ENCODE results near the gene THUMPD1.
"Not testable (repeated sequence)": the region's sequence is repeated elsewhere in the genome, so short reads cannot be mapped to it uniquely, and the experiment has no call there.

Gene THUMPD1

GRCh38 chr16:20761175-20761574 is 19.6 kb upstream of the THUMPD1 start:
- peaks cover 16% of the 10 kb centered on the region for H3K36me3 Mint-ChIP-seq
- no peak overlapping the region for H3K27ac Mint-ChIP-seq
- peaks cover 38% of the 10 kb centered on the region for H3K4me1 Mint-ChIP-seq
- H3K4me3 Mint-ChIP-seq: no peak overlapping the region
- H3K27me3 Mint-ChIP-seq: no peaks in the 10 kb centered on the region
- H3K9me3 Mint-ChIP-seq: no peaks in the 10 kb centered on the region

DNA sequence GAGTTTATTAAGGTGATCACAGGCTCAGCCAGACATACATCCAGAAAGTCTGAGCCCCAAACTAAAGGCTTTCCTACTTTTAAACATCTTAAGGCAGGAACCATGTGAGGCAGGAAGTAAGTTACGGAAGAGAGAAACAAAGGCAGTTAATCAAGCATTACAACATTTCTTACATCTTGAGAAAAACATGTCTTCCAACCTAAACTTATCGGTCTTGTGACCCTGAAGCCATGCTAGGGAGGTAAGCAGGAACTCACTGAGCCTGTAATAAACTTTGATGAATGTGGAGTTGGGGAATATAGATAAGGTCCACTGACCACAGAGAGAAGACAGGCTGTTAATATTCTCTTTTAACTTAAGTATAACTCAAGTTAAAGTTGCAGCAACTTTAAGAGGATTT is 18.7 kb upstream of the THUMPD1 start:
- H3K4me1 Mint-ChIP-seq: peaks cover 34% of the 10 kb centered on the region
- no peaks in the 10 kb centered on the region for H3K9me3 Mint-ChIP-seq
- H3K27ac Mint-ChIP-seq: no peak overlapping the region
- H3K27me3 Mint-ChIP-seq: no peaks in the 10 kb centered on the region
- no peak overlapping the region for H3K4me3 Mint-ChIP-seq
- H3K36me3 Mint-ChIP-seq: peaks cover 16% of the 10 kb centered on the region

GRCh38 chr16:20755799-20756198 is 14.2 kb upstream of the THUMPD1 start:
- not testable (repeated sequence) for H3K27me3 Mint-ChIP-seq, H3K27ac Mint-ChIP-seq, H3K4me1 Mint-ChIP-seq, H3K4me3 Mint-ChIP-seq
- Mint-ChIP-seq H3K9me3 (peaks cover 15% of the 10 kb centered on the region), H3K36me3 (peaks cover 14% of the 10 kb centered on the region)

DNA sequence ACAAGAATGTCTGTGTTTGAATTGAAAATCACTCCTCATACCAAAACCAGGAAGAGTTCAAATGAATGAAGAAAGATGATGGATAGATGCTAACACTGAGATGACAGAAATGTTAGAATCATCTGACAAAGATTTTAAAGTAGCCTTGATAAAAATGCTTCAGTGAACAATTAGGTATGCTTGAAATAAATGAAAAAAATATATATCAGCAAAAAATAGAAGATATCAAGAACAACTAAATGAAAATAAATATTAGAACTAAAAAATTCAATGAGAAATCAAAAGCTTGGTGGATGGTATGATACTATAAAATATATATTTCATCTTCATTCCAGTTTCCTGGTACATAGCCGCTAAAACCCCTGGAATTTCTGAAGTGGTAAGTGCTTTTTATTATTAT is 13.6 kb upstream of the THUMPD1 start:
- Mint-ChIP-seq H3K4me1 (no peaks in the 10 kb centered on the region), H3K9me3 (peaks cover 15% of the 10 kb centered on the region), H3K27ac (no peak overlapping the region), H3K27me3 (no peaks in the 10 kb centered on the region), H3K4me3 (no peak overlapping the region), H3K36me3 (peaks cover 12% of the 10 kb centered on the region)

- Mint-ChIP-seq H3K27ac (no peak overlapping the region), H3K36me3 (peaks cover 5% of the 10 kb centered on the region), H3K9me3 (peaks cover 15% of the 10 kb centered on the region), H3K27me3 (no peaks in the 10 kb centered on the region), H3K4me3 (no peak overlapping the region), H3K4me1 (no peaks in the 10 kb centered on the region)
Measured at GRCh38 chr16:20753727-20754126, 12.1 kb upstream of the THUMPD1 start.

DNA sequence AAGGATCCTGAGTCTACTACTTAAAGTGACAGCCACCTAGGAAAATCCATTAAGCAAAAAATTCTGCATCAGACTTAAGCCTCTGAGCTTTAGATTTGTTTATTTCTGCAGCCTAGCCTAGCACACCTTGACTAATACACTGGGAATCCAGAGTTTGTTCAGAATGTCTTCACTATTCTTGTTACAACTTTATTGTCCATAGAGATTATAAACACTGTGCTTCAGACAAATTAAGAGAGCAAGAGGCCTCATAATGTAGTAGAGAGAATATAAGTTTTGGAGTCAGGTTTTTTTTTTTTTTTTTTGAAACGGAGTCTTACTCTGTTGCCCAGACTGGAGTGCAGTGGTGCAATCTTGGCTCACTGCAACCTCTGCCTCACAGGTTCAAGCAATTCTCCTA is 8.9 kb upstream of the THUMPD1 start:
- Mint-ChIP-seq H3K9me3 (peaks cover 22% of the 10 kb centered on the region), H3K4me1 (no peaks in the 10 kb centered on the region)

GRCh38 chr16:20749474-20749873 is 7.9 kb upstream of the THUMPD1 start:
- Mint-ChIP-seq H3K27me3 (no peaks in the 10 kb centered on the region), H3K9me3 (peaks cover 15% of the 10 kb centered on the region), H3K4me3 (no peak overlapping the region), H3K4me1 (no peaks in the 10 kb centered on the region), H3K27ac (no peak overlapping the region), H3K36me3 (peaks cover 9% of the 10 kb centered on the region)

More for the DNA sequence above, 8.9 kb upstream of the THUMPD1 start:
- peaks cover 11% of the 10 kb centered on the region for H3K36me3 Mint-ChIP-seq
- H3K27me3 Mint-ChIP-seq: no peaks in the 10 kb centered on the region
- H3K27ac Mint-ChIP-seq: no peak overlapping the region
- no peak overlapping the region for H3K4me3 Mint-ChIP-seq

- H3K27ac Mint-ChIP-seq: no peak overlapping the region
- H3K27me3 Mint-ChIP-seq: no peaks in the 10 kb centered on the region
- H3K4me1 Mint-ChIP-seq: no peaks in the 10 kb centered on the region
- H3K9me3 Mint-ChIP-seq: peaks cover 7% of the 10 kb centered on the region
- H3K4me3 Mint-ChIP-seq: no peak overlapping the region
- peaks cover 6% of the 10 kb centered on the region for H3K36me3 Mint-ChIP-seq
Measured at GRCh38 chr16:20747030-20747816, 5.6 kb upstream of the THUMPD1 start.

DNA sequence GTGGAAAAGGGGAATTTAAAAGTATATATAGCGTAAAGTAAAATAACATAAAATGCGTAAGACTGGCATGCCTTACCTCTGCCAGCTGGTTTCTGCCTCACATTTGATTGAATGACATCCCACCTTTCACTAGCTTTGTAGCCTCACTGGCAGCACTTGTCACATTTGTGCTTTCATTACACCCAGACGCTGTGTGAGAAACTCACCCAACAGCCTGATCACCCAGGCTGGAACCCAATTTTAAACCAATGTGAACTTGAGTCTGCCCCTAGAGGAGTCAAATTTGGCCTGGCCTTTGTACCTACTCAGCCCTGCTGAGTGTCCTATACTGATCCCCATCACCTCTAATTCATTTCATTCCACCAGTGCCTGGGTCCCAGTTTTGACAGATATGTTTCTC is 4.8 kb upstream of the THUMPD1 start:
- Mint-ChIP-seq H3K27ac (no peak overlapping the region), H3K4me3 (no peak overlapping the region), H3K4me1 (peaks cover 4% of the 10 kb centered on the region), H3K27me3 (no peaks in the 10 kb centered on the region), H3K9me3 (peaks cover 6% of the 10 kb centered on the region), H3K36me3 (peaks cover 6% of the 10 kb centered on the region)

DNA sequence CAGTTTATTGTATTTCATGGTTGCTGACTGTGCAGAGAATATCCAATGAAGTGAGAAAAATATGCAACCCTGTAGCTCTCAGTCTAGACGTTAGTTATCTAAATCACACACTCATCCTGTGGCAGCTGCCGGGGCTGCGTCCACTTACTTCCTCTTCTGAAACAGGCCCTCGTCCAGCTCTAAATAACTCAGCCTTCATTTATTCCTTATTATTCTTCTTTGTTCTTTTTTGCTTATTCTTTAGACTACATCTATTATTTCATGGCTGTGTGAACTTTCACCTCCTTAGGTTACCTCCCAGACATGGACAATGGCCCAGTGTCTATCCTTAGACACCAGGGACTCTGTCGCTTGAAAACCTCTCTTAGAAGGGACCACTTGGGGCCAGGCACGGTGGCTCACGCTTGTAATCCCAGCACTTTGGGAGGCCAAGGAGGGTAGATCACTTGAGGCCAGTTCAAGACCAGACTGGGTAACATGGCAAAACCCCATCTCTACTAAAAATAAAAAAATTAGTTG is 3.4 kb upstream of the THUMPD1 start:
- Mint-ChIP-seq H3K27ac (no peak overlapping the region), H3K9me3 (peaks cover 6% of the 10 kb centered on the region), H3K36me3 (peaks cover 6% of the 10 kb centered on the region), H3K4me1 (peaks cover 12% of the 10 kb centered on the region), H3K4me3 (no peak overlapping the region), H3K27me3 (no peaks in the 10 kb centered on the region)

GRCh38 chr16:20743591-20743990 is 2.0 kb upstream of the THUMPD1 start:
- Mint-ChIP-seq H3K27me3 (no peaks in the 10 kb centered on the region), H3K9me3 (peaks cover 6% of the 10 kb centered on the region), H3K4me1 (peaks cover 20% of the 10 kb centered on the region), H3K36me3 (peaks cover 6% of the 10 kb centered on the region), H3K27ac (no peak overlapping the region), H3K4me3 (no peak overlapping the region)

- Mint-ChIP-seq H3K27me3 (no peaks in the 10 kb centered on the region), H3K4me1 (peaks cover 32% of the 10 kb centered on the region), H3K27ac (peak overlapping the region; percentile 98), H3K9me3 (no peaks in the 10 kb centered on the region), H3K4me3 (peak overlapping the region; percentile 97), H3K36me3 (peaks cover 5% of the 10 kb centered on the region)
Measured at GRCh38 chr16:20740901-20741521, 607 bp downstream of the THUMPD1 start.

DNA sequence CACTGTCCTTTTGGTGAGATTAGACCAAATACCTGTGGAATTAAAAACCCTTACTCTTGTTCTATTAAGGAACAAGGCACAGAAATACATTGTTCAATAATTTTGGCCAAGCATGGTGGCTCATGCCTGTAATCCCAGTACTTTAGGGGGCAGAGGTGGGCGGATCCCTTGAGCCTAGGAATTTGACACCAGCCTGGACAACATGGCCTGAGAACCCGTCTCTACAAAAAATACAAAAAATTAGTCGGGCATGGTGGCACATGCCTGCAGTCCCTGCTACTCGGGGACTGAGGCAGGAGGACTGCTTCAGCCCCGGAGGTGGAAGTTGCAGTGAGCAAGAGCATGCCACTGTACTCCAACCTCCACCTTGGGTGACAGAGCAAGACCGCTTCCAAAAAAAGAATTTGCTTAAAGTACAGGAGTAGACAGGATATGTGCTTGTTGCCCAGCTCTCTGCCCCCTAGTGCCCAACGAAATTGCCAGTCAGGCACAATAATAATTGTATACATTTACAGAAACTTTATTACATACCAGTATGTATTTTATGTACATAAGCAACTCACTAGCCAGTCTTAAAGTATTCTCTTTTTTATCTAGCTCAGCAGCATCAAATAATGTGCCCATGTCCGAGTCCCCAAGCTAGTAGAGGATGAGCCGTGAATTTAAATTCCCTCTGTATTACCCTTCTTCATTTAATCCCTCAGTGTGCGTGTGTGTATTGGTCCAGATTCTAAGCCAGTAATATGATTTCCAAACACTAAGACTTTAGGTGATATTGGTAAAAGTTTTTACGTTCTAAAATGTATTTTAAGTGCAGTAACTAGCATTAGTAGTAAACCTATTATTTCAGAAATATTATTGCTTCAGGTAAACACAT is 1.4 kb downstream of the THUMPD1 start:
- H3K9me3 Mint-ChIP-seq: no peaks in the 10 kb centered on the region
- H3K4me1 Mint-ChIP-seq: peaks cover 40% of the 10 kb centered on the region
- peak overlapping the region; percentile 85 for H3K27ac Mint-ChIP-seq

GRCh38 chr16:20735490-20735889 is 6.1 kb downstream of the THUMPD1 start:
- peaks cover 14% of the 10 kb centered on the region for H3K36me3 Mint-ChIP-seq
- no peaks in the 10 kb centered on the region for H3K9me3 Mint-ChIP-seq
- H3K4me3 Mint-ChIP-seq: peak overlapping the region; percentile 23
- peak overlapping the region; percentile 85 for H3K27ac Mint-ChIP-seq
- H3K4me1 Mint-ChIP-seq: peaks cover 44% of the 10 kb centered on the region
- H3K27me3 Mint-ChIP-seq: no peaks in the 10 kb centered on the region

More for the DNA sequence above, 1.4 kb downstream of the THUMPD1 start:
- H3K27me3 Mint-ChIP-seq: no peaks in the 10 kb centered on the region
- peak overlapping the region; percentile 97 for H3K4me3 Mint-ChIP-seq
- peaks cover 10% of the 10 kb centered on the region for H3K36me3 Mint-ChIP-seq

DNA sequence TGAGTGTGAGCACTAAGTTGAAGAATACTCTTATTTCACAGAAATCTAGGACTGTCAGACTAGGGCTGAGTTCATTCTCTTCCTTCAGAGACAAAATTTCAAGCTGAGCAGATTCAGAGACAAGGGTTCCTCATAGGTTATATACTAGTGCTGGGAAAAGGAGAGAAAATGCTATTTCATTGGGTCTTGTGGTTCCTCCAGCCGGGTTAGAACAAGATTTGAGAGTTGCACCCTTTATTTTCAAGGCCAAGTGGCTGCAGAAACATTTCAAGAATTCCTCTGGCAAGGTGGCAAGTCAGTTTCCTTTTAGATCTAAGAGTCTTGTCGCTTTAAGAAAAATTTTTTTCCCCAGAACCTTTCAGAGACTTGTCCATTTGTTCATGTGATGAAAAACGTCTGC is 6.8 kb downstream of the THUMPD1 start:
- Mint-ChIP-seq H3K4me1 (peaks cover 37% of the 10 kb centered on the region), H3K9me3 (no peaks in the 10 kb centered on the region), H3K36me3 (peaks cover 14% of the 10 kb centered on the region), H3K4me3 (no peak overlapping the region), H3K27me3 (no peaks in the 10 kb centered on the region), H3K27ac (peak overlapping the region; percentile 85)
